Measurements from ENCODE around the gene OXER1.
A peak's percentile ranks its signal among the peaks of the same experiment; 100 is the strongest.

Gene OXER1

GRCh38 chr2:42768706-42769256 is 4.8 kb upstream of the OXER1 start:
- DNase-seq = no peak

DNA sequence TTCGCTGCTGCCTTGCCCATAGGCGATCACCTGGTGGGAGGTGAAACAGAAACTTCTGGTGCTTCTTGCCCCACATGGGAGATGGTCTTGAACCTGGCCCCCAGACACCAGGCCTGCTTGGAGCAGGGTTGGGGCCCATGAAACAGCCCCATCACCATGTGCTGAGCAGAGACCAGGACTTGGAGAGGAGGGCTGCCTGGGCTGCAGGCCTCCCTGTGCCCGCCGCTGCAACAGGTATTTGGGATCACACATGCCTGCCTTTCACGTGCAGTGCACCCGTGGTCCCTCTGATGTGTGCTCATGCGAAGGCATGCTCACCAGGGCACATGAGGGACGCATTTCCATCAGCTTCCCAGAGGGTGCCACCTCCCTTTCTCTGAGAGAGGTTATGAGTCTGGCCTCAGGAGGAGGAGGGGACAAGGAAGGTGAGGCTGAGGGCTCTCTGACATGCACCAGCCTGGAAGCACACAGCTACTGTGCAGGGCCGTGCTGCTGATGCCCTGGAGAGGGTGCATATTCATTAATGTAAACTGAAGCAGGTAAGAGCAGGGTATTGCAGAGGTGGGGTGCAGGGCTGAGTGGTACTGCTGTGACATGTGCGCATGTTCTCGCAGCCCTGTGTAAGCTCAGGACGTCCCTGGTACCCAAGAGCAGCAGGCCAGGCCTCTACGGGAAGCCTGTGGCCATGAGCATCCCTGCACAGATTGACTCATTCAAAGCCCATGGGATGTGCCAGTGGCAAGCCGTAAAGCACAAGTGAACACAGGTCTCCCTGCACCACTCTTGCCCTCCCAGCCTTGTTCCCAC is 4.2 kb upstream of the OXER1 start:
- no peak for DNase-seq

DNA sequence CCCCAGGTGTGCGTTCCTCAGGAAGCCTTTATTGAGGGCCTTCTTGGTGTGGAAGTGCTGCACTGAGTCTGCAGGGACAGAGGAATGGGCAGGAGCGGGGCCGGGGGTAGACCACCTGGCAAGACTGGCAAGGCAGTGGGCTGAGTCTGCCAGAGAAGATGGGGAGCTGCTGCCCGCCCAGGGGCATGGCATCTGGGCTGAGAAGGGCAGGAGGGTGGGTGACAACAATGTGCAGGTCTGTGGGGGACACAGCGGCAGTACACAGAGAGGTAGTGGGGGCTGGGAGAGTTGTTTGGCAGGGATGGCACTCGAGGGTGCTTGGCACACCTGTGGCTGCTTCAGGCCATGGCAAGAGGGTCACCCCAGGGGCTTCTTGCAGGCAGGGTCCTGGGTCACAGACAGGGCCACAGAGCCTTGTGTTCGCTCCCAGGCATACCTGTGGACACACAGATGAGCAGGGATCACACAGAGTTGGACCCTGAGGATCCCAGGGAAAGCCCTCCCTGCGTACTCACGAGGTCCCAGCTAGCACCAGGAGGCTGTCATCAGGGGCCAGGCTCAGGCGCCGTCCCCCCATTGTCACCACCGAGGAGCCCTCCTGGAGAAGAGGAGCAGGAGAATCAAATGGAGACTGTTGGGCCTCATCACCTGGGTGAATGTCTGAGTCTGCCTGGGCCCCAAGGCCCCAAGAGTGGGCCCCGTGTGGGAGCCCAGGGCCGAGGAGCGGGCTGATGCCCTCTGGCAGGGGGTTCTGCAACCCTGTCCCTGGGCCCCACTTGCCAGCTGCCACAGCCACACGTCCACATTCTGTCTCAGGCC is 3.4 kb upstream of the OXER1 start:
- no peak for DNase-seq

- no peak for DNase-seq
Measured at GRCh38 chr2:42765686-42766085, 1.8 kb upstream of the OXER1 start.

GRCh38 chr2:42764901-42765300 is 966 bp upstream of the OXER1 start:
- no peak for DNase-seq

GRCh38 chr2:42762823-42763804 is 821 bp downstream of the OXER1 start:
- DNase-seq = no peak

GRCh38 chr2:42762155-42762554 is 1.8 kb downstream of the OXER1 start:
- no peak for DNase-seq

DNA sequence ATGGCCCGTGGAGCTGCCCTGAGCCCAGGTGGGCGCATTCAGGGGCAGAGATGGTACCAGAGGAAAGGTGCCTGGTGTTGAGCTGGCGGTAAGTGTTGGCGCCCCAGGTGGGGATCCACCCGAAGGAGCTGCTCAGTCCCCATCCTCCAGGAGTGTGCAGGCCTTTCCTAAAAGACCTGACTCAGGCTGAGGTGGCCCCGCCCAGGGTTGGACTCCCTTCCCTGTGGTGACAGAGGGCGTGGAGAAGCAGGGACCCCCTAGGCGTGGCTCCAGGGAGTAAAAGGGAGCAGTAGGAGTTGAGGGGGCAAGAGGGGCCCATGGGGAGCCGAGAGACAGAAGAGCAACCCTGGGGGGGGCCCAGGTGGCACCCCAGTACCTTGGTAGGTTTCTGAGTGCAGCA is 2.4 kb downstream of the OXER1 start:
- no peak for DNase-seq

GRCh38 chr2:42758751-42759150 is 5.2 kb downstream of the OXER1 start:
- DNase-seq = no peak

GRCh38 chr2:42757981-42758740 is 5.8 kb downstream of the OXER1 start:
- no peak for DNase-seq

GRCh38 chr2:42756966-42757513 is 6.9 kb downstream of the OXER1 start:
- DNase-seq = no peak

DNA sequence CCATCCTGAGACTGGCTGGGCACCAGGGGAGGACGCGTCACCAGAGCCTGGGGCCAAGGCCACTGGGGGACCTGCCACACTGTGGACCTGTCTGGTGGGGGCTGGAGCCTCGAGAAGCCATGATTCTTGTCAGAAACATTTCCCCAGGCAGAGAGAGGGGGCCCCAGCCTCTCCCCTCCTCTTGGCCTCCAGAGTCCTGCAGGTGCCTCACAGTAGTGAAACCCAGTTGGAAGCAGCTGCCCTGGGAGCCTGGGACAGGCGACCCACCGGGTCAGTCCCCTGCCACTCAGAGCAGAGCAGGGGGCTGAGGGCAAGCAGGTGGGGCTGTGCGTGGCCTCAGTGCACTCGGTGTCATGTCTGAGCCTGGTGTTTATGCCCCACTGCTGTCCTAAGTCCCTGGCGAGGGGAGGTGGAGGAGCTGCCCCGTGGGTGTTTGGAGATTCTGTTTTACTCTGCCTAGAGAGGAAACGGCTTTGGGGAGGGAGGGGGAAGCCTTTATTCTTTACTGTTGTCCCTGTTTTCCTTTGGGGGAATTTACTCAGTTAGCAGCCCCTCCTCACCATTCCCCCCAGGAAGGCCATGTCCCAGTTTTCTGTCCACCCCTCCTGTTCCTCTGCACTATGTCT is 7.7 kb downstream of the OXER1 start:
- no peak for DNase-seq

- DNase-seq = no peak
Measured at GRCh38 chr2:42755191-42755880, 8.6 kb downstream of the OXER1 start.

- DNase-seq = no peak
Measured at GRCh38 chr2:42754776-42755140, 9.2 kb downstream of the OXER1 start.

- no peak for DNase-seq
Measured at GRCh38 chr2:42754021-42754775, 9.7 kb downstream of the OXER1 start.

GRCh38 chr2:42752816-42753813 is 10.8 kb downstream of the OXER1 start:
- DNase-seq = no peak

DNA sequence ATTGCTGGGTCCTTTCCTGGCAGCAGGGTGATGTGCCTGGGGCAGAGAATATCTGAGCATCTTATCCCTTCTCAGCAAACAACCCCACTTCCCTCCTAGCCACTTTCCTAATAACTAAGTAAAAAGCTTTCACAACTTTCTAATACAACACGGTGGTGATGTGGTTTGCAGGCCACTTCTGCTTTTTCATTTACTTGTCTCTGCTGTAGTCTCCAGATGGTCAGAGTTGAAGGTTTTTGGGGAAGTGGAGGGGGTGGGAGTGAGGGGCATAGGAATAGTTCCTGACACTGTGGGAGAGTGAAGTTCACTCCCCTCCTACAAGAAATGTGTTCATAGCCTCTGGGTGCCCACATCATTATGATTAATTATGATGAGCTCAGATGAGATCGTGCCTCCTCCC is 11.6 kb downstream of the OXER1 start:
- DNase-seq = peak; percentile 85

DNA sequence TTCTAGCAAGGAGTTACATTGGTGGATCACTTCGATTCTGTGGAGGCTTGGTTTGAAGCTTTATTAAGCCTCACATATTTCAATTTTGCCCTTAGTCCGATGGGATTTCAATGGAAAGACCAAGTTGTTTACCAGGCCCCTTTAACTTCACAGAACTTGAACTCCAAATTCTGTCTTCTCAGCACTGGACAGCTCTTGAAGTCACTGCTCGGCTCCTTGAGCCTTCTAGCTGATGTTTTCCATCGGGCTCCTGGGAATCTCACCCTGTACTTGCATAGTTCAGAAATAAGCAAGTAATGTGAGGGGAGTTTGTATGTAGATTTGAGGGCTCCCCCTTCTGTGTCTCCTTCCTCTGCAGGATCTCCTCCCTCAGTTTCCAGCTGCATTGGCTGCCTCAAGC is 15.1 kb downstream of the OXER1 start:
- DNase-seq = no peak

Measured in GDM1 (cell line).